Activated CD4-positive, alpha-beta T cell treated with anti-CD3 and anti-CD28 coated beads, Interleukin-2, Interleukin-6, amounts not matched to agents 100 ng/mL and 50 ng/mL, durations not matched to agents 16 hours and 8 hours (primary cell): ENCODE results near the gene GPR15LG.

Source experiments
- DNase-seq: peaks from one replicate; pipeline ENCODE4 v3.0.0-alpha.2; 2020

Gene GPR15LG

GRCh38 chr10:84217746-84218145 lies 44.1 kb downstream of the GPR15LG start:
- DNase-seq = no peak

- DNase-seq = no peak
Observed at GRCh38 chr10:84221916-84222315, 48.3 kb downstream of the GPR15LG start.

GRCh38 chr10:84224411-84225028 lies 50.9 kb downstream of the GPR15LG start:
- no peak for DNase-seq

- DNase-seq = no peak
Observed at GRCh38 chr10:84225427-84226173, 52.0 kb downstream of the GPR15LG start, which contains the start of gene LRIT2. TSS of gene LRIT2 (minus strand) at chr10:84225544. CDS start at chr10:84225520, 24 bp downstream.

- no peak for DNase-seq
Observed at GRCh38 chr10:84226616-84227015, 53.0 kb downstream of the GPR15LG start.

GRCh38 chr10:84227810-84228209 lies 54.2 kb downstream of the GPR15LG start:
- DNase-seq = no peak

GRCh38 chr10:84230359-84230758 lies 56.8 kb downstream of the GPR15LG start:
- no peak for DNase-seq

- DNase-seq = no peak
Observed at GRCh38 chr10:84232376-84232775, 58.8 kb downstream of the GPR15LG start.

- no peak for DNase-seq
Observed at GRCh38 chr10:84233940-84234339, 60.3 kb downstream of the GPR15LG start.

GRCh38 chr10:84234479-84234878 lies 60.9 kb downstream of the GPR15LG start:
- DNase-seq = no peak
